Bronchial epithelial cell (primary cell): ENCODE results near the gene DCDC2. TPM values are rescaled to one million over a fixed set of nuclear protein-coding genes. Genes with fewer than 3 reads are reported as not detected.
A peak's percentile ranks its signal among the peaks of the same experiment; 100 is the strongest.

Source experiments
- DNase-seq: peaks from one replicate; pipeline ENCODE4 v3.0.0-alpha.2; 2010; ENCODE audit warnings: low read depth
- FAIRE-seq: peaks from 2 replicates; lab custom pipeline; 2011; peaks lifted over from hg19 to GRCh38; lab: Jason Lieb, UNC
- H3K27me3 ChIP-seq: 2 replicates; pipeline ENCODE4 v1.5.1; 2011; ENCODE audit warnings: low read length; ENCODE audit not compliant: control insufficient read depth, insufficient read depth
- H3K36me3 ChIP-seq: 2 replicates; pipeline ENCODE4 v1.5.1; 2011; ENCODE audit warnings: low read length; ENCODE audit not compliant: control insufficient read depth, insufficient read depth
- H3K4me3 ChIP-seq: 2 replicates; pipeline ENCODE4 v1.5.1; 2011; ENCODE audit warnings: mild to moderate bottlenecking, low read depth, low read length, control low read depth
- total RNA-seq: library from RNA; depleted of rRNA; stranded (reverse); fragments of >200 nt; gene quantifications from 2 replicates; pipeline ENCODE4 v1.2.1, GENCODE V29; 2014
- TF ChIP-seq, protein P1 (sequence below): IDR thresholded peaks from 2 replicates; pipeline ENCODE4 v1.5.1; 2011; ENCODE audit warnings: mild to moderate bottlenecking, moderate library complexity, low read length, control low read depth, inconsistent platforms; ENCODE audit not compliant: insufficient read depth, severe bottlenecking

The DCDC2 gene
- total RNA-seq, 1 donor from 2014 or later, result under 0.01 TPM

DNA sequence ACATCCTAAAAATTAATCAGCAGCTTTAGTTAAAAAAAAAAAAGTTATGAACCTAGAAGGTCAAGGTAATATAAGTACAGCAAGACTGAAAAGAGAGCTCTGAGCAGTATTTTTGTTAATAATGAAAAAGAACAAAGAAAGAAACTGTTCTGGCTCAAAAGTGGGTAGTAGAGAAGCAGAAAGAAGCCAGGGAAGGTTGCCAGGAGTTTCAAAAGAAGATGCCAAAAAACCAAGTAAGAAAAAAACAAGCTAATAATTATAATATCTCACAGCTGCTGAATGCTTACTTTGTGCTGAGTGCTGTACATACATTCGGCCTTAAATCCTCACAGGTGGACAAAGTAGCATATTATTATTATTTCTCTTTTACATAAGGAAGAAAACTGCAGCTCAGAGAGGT, 200.0 kb downstream of the DCDC2 start:
- no peaks in the 10 kb centered on the region for H3K27me3 ChIP-seq
- DNase-seq (no peak), FAIRE-seq (no peak)
- H3K4me3 ChIP-seq, result no peak overlapping the region
- TF ChIP-seq, protein P1, sequence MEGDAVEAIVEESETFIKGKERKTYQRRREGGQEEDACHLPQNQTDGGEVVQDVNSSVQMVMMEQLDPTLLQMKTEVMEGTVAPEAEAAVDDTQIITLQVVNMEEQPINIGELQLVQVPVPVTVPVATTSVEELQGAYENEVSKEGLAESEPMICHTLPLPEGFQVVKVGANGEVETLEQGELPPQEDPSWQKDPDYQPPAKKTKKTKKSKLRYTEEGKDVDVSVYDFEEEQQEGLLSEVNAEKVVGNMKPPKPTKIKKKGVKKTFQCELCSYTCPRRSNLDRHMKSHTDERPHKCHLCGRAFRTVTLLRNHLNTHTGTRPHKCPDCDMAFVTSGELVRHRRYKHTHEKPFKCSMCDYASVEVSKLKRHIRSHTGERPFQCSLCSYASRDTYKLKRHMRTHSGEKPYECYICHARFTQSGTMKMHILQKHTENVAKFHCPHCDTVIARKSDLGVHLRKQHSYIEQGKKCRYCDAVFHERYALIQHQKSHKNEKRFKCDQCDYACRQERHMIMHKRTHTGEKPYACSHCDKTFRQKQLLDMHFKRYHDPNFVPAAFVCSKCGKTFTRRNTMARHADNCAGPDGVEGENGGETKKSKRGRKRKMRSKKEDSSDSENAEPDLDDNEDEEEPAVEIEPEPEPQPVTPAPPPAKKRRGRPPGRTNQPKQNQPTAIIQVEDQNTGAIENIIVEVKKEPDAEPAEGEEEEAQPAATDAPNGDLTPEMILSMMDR, result no peak
- no peaks in the 10 kb centered on the region for H3K36me3 ChIP-seq

DNA sequence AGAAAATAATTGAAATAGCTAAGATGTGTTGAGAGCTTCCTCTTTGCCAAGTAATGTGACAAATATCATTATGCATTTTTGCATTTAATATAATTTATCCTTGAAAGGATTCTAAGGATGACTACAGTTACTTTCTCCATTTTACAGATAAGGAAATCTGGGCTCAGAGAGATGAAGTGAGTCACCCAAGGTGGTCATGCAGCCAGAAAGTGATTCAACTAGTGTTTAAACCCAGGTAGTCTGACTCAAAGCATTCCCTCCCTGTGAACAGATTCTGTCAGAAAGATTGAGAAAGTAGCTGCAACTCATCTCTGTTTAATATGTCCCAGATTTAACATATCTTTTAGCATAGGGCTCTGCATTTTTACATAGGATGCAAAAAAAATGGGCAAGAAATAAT, 203.7 kb downstream of the DCDC2 start:
- Histone ChIP-seq H3K4me3 (no peak overlapping the region), H3K36me3 (no peaks in the 10 kb centered on the region), H3K27me3 (no peaks in the 10 kb centered on the region)
- DNase-seq (peak; percentile 81), FAIRE-seq (no peak)
- TF ChIP-seq, protein P1, result no peak

DNA sequence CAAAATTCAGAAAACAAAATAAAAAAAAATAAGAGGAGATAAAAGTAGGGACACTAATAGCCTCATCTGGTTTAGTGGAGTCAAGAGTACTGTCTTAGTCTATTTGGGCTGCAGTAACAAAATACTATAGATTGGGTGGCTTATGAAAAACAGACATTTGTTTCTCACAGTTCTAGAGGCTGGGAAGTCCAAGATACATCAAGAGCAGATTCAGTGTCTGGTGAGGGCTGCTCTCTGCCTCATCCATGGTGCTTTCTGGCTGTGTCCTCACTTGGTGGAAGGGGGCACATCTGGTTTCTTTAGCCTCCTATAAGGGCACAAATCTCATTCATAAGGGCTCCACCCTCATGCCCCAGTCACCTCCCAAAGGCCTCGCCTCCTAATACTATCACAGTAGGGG, 205.8 kb downstream of the DCDC2 start:
- FAIRE-seq, result no peak
- no peak for DNase-seq
- no peaks in the 10 kb centered on the region for H3K27me3 ChIP-seq
- TF ChIP-seq, protein P1, result no peak
- H3K4me3 ChIP-seq, result no peak overlapping the region
- no peaks in the 10 kb centered on the region for H3K36me3 ChIP-seq

DNA sequence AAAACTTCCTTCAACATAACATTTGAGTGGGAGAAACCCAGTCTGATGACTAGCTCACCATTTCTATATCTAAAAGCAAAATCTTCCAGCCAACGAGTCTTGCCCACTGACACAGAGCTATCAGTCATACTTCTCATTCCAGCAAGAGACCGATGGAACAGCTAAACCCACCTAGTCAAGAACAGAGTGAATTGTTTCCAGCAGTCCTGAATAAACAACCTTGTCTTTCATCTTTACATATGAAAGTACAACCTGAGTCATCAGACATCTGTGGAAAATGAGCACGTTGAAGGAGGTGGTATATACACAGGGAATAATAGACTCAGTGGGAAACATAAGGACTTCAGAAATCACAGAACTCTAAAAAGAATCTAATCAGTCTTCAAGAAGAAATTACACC, 208.0 kb downstream of the DCDC2 start:
- TF ChIP-seq, protein P1, result no peak
- DNase-seq (peak; percentile 4), FAIRE-seq (no peak)
- H3K27me3 ChIP-seq, result no peaks in the 10 kb centered on the region
- no peaks in the 10 kb centered on the region for H3K36me3 ChIP-seq
- no peak overlapping the region for H3K4me3 ChIP-seq

DNA sequence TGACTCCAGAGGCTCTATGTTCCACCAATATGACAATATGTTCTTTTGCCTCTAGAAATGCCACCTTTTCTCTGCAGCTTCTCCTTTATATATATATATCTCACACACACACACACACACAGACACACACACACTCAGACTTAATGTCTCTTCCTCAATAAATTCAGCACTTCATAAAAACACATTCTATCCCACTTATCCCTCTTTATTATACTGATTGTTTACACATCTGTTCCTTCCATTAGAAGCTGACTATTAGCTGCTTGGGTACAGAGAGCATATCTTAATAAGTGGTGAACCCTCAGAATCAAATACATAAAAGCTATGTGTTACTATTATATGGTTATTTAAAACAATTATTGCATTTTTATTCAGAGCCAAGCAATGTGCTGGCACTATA, 208.6 kb downstream of the DCDC2 start:
- TF ChIP-seq, protein P1, result no peak
- FAIRE-seq (no peak), DNase-seq (no peak)
- no peaks in the 10 kb centered on the region for H3K36me3 ChIP-seq
- no peaks in the 10 kb centered on the region for H3K27me3 ChIP-seq
- no peak overlapping the region for H3K4me3 ChIP-seq

DNA sequence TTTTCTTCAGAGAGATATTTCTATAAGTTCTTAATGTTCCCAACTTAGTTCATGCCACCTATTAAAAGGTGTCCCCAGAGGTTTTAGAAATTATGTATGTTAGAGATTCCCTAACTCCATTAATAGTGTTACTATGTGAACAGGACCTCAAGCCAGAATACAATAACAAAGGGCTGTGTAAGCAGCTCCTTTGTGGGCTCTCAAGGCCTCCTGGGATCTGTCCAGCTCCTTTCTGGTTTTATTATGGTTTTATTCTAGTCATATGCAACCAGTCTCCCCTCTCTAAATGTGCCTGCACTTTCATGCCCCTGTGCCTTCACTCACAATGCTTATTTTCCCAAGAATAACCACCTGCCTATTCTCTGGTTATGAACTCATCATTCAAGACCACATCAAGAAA, 209.2 kb downstream of the DCDC2 start:
- Histone ChIP-seq H3K27me3 (no peaks in the 10 kb centered on the region), H3K36me3 (no peaks in the 10 kb centered on the region), H3K4me3 (no peak overlapping the region)
- DNase-seq (no peak), FAIRE-seq (no peak)
- TF ChIP-seq, protein P1, result no peak
